ENCODE data around the gene TEFM. TPM values are rescaled to one million over a fixed set of nuclear protein-coding genes. Genes with fewer than 3 reads are reported as not detected.

TEFM gene
- total and polyA plus RNA-seq, 2 of the 8 experiments (the other 6 are each of a cell fraction or from before 2014, with no cell fraction given), result 6.1 to 10.9 TPM

DNA sequence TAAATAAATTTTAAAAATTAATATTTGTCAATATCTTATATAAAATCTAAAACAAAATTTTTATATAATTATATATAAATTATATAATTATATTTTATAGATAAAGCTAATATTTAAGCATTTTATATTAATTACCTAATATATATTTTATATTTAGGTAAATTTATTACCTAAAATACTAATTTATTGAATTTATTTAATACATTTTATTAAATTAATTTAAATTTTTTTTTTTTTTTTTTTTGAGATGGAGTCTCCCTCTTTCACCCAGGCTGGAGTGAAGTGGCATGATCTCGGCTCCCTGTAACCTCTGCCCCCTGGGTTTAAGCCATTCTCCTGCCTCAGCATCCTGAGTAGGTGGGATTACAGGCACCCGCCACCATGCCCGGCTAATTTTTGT, 51.9 kb downstream of the TEFM start:
- POLR2A ChIA-PET (ENCODE audit: partially characterized antibody), result no interaction called here
- DNase-seq (ENCODE audit: low read depth in 1 of 2, low spot score in 2 of 2), result no peak
- H2BK20ac ChIP-seq (ENCODE audit: low read length), result no peak overlapping the region
- TF ChIP-seq SP2 (IDR thresholded peaks at IDR 0.05; ENCODE audit: low read length) (no peak), POLR2A (IDR thresholded peaks at IDR 0.05; ENCODE audit: control extremely low read depth in 1 of 2, low read depth in 2 of 2, low read length in 2 of 2) (no peak), RXRA (IDR thresholded peaks at IDR 0.05; ENCODE audit: insufficient read depth, low read depth, low read length) (no peak), ASH2L (IDR thresholded peaks at IDR 0.05; ENCODE audit: low read length) (no peak), PHF8 (conservative IDR thresholded peaks at IDR 0.05; ENCODE audit: low read depth, low read length) (no peak), TBP (IDR thresholded peaks at IDR 0.05; ENCODE audit: low read depth, low read length) (no peak), HDAC6 (IDR thresholded peaks at IDR 0.05; ENCODE audit: low read depth, low read length) (no peak), TEAD4 (IDR thresholded peaks at IDR 0.05; ENCODE audit: low read depth, low read length) (no peak), GTF2F1 (IDR thresholded peaks at IDR 0.05; ENCODE audit: borderline replicate concordance, low read depth, low read length) (no peak), BCL11A (IDR thresholded peaks at IDR 0.05; ENCODE audit: low read depth in 2 of 2, low read length in 2 of 2) (no peak), RNF2 (IDR thresholded peaks at IDR 0.05; ENCODE audit: borderline replicate concordance, low read depth, low read length, missing control alignments, poor library complexity, severe bottlenecking) (no peak), SIX5 (IDR thresholded peaks at IDR 0.05; ENCODE audit: low read depth, low read length) (no peak), SUZ12 (IDR thresholded peaks at IDR 0.05; ENCODE audit: low read length) (no peak), POLR2AphosphoS5 (IDR thresholded peaks at IDR 0.05; ENCODE audit: low read depth, low read length) (no peak), ZNF274 (IDR thresholded peaks at IDR 0.05; ENCODE audit: borderline replicate concordance, extremely low read depth, low read length) (no peak), CTBP2 (IDR thresholded peaks at IDR 0.05; ENCODE audit: borderline replicate concordance, insufficient read depth, insufficient read length, low read length) (no peak)

More for the DNA sequence above, 51.9 kb downstream of the TEFM start:
- Histone ChIP-seq H3K56ac (replicated peaks; ENCODE audit: insufficient read length, low read depth, low read length) (no peak overlapping the region), H2AFZ (ENCODE audit: low read length) (no peak overlapping the region), H4K8ac (ENCODE audit: extremely low read depth, insufficient read depth, low read length) (no peak overlapping the region), H3K9ac (replicated peaks in 1 of 4; ENCODE audit: extremely low read depth in 1 of 4, low read depth in 3 of 4, low read length in 3 of 4) (no peak overlapping the region), H2BK12ac (ENCODE audit: low read depth, low read length) (no peak overlapping the region), H4K91ac (replicated peaks; ENCODE audit: insufficient read length, low read length) (no peak overlapping the region), H4K5ac (ENCODE audit: insufficient read length, low read depth, low read length) (no peak overlapping the region), H2BK15ac (ENCODE audit: low read length) (no peak overlapping the region), H2BK5ac (ENCODE audit: low read depth, low read length) (no peak overlapping the region), H2AK5ac (ENCODE audit: low read depth, low read length) (no peak overlapping the region), H3K79me2 (ENCODE audit: control insufficient read depth in 1 of 2, insufficient read depth in 2 of 2, low read length in 2 of 2) (no peaks in the 10 kb centered on the region), H3K27me3 (replicated peaks in 1 of 4; ENCODE audit: control insufficient read depth in 3 of 4, extremely low read depth in 1 of 4, insufficient read depth in 3 of 4, low read length in 3 of 4) (no peaks in the 10 kb centered on the region), H3K23ac (ENCODE audit: insufficient read length) (no peak overlapping the region), H3K18ac (ENCODE audit: extremely low read depth, low read length) (no peak overlapping the region), H3K14ac (ENCODE audit: insufficient read length) (no peak overlapping the region), H3K27ac (ENCODE audit: low read depth, low read length) (no peak overlapping the region), H2BK120ac (replicated peaks; ENCODE audit: low read depth, low read length) (no peak overlapping the region), H3K79me1 (ENCODE audit: low read depth, low read length) (no peaks in the 10 kb centered on the region), H3K4me1 (replicated peaks in 1 of 4; ENCODE audit: control insufficient read depth in 3 of 4, insufficient read depth in 4 of 4, low read length in 3 of 4) (no peaks in the 10 kb centered on the region), H3K4me3 (ENCODE audit: extremely low read depth in 1 of 4, insufficient read depth in 2 of 4, low read depth in 3 of 4, low read length in 4 of 4) (no peak overlapping the region), H3K4me2 (ENCODE audit: insufficient read depth in 1 of 2, low read depth in 2 of 2, low read length in 2 of 2) (no peak overlapping the region), H3K4ac (replicated peaks; ENCODE audit: insufficient read length, low read depth, low read length) (no peak overlapping the region), H3K36me3 (ENCODE audit: control insufficient read depth in 2 of 4, insufficient read depth in 4 of 4, low read length in 3 of 4) (peaks cover 0 to 49% (median 18%) of the 10 kb centered on the region in 4 experiments; a peak in 7 of 8 replicates), H3K9me3 (ENCODE audit: insufficient read depth in 2 of 2, low read depth in 1 of 2, low read length in 1 of 2) (no peaks in the 10 kb centered on the region), H4K20me1 (replicated peaks in 1 of 2; ENCODE audit: control insufficient read depth in 1 of 2, insufficient read depth in 2 of 2, low read length in 2 of 2) (peaks cover 0 to 3% of the 10 kb centered on the region in 2 experiments), H3K23me2 (ENCODE audit: low read depth, low read length) (no peaks in the 10 kb centered on the region)
- FAIRE-seq, result no peak
- CTCF ChIA-PET (ENCODE audit: partially characterized antibody), result no interaction called here
- 100% methylated on average over 3 of the region's 3 CpGs; no CpG with 5 or more reads in 1 of the 2 experiments for WGBS, 2 experiments (ENCODE audit: extremely low coverage in 1 of 2, insufficient coverage in 1 of 2, insufficient read length in 1 of 2, insufficient replicate concordance in 2 of 2, low coverage in 1 of 2, low lambda C conversion rate in 2 of 2, missing lambda C conversion rate in 1 of 2)
